Right lobe of liver (tissue), 4 donors: ENCODE results near the gene GPER1.

ENCODE experiments used
- POLR2A ChIP-seq: fragments of 450-650 bp; IDR thresholded peaks from one replicate; pipeline ENCODE4 v1.6.1; 2017; ENCODE audit warnings: antibody characterized with exemption, mild to moderate bottlenecking
- TF ChIP-seq, protein P1 (sequence below), 4 donors: fragments of 200-600 bp in 3 of 4; fragments of 450-650 bp in 1 of 4; IDR thresholded peaks; one replicate each; pipeline versions ENCODE4 v1.5.1 to v1.8.0; 2016 to 2022; ENCODE audit warnings: antibody characterized with exemption in 4 of 4, mild to moderate bottlenecking in 2 of 4
- donor health status: DM: no; HTN: no; CAD: no.
- donor health status: DM: no; HTN: no; CAD: no.
- donor health status: DM: no; HTN: yes; CAD: no.

DNA sequence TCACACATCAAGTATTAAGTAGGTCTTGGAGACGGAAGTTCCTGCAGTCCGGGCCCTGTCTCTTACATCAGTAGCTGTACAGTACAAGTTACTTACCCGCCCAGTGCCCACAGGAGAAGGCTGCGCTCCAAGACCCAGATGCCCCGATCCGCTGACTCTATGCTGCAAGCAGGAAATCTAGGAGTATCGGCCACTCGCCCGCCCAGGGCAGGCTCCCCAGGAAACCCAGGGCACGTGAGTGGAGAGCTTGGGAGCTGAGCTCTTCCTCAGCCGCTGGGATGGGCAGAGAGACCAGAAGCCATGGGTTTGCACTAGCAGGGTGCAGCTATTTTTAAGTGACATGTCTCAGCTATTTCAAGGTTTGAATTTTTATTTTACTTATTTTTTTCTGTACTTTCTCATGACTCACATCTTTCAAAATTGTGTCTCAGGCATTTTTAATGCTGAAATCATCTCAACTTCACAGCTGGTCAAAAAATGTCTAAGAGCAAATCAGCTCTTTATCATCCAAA lies 1.9 kb upstream of the GPER1 start:
- TF ChIP-seq POLR2A, result no peak
- TF ChIP-seq, protein P1, sequence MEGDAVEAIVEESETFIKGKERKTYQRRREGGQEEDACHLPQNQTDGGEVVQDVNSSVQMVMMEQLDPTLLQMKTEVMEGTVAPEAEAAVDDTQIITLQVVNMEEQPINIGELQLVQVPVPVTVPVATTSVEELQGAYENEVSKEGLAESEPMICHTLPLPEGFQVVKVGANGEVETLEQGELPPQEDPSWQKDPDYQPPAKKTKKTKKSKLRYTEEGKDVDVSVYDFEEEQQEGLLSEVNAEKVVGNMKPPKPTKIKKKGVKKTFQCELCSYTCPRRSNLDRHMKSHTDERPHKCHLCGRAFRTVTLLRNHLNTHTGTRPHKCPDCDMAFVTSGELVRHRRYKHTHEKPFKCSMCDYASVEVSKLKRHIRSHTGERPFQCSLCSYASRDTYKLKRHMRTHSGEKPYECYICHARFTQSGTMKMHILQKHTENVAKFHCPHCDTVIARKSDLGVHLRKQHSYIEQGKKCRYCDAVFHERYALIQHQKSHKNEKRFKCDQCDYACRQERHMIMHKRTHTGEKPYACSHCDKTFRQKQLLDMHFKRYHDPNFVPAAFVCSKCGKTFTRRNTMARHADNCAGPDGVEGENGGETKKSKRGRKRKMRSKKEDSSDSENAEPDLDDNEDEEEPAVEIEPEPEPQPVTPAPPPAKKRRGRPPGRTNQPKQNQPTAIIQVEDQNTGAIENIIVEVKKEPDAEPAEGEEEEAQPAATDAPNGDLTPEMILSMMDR (IDR thresholded peaks at IDR 0.05), result no peak
